Measurements from ENCODE around the gene KCNJ10.
A peak's percentile ranks its signal among the peaks of the same experiment; 100 is the strongest.

The KCNJ10 gene

DNA sequence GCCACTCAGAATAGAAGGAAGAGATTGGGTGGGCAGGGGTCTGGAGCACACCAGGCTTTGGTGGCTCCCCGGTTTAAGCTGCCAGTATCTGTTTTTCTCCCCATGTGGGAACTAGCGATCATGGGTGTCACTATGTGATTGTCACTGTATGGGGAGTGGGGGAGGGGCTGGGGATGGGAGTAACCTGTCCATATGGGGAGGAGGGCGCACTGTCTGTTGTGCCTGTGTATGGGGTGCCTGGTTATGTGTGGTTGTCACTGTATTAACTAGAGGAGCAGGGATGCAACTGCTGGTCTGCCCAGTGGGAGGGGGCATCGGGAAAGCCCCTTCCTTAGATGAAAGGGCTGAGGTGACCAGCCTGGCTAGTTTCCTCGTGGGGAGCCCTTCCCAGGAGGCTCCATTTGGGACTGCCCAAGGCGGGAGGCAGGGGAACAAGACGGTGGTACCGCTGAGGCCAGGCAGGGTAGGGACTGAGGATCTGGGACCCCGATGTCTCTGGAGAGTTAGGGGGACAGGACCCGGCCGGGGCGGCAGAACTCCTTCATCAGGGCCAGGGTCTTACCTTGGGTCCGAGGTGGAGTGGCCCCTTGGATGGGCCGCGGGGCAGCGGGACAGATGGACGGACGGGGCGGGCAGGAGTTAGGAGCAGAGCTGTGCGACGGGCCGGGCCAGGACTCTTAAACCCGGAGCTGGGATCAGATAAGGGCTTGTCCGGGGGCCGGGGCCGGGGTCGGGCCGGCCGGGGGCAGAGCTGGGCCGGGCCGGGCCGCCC is at the start of gene KCNJ10:
Gene KCNJ10 (minus strand): TSS at position 701 of the 772 bp plus-strand sequence. CDS start 27,628 bp downstream, outside the sequence.
- H3K27ac Mint-ChIP-seq: no peak within 1 kb of the TSS
- peaks cover 70% of the 10 kb centered on the region for H3K27me3 Mint-ChIP-seq (ENCODE audit: low read depth, poor library complexity)
- H3K9me3 Mint-ChIP-seq: no peaks in the 10 kb centered on the region

GRCh38 chr1:160118928-160119327 is 49.0 kb upstream of the KCNJ10 start:
- no peaks in the 10 kb centered on the region for H3K9me3 Mint-ChIP-seq
- H3K27ac Mint-ChIP-seq: no peak overlapping the region
- no peak for DNase-seq
- TF ChIP-seq CTCF (IDR thresholded peaks at IDR 0.05): no peak
- H3K36me3 Mint-ChIP-seq (ENCODE audit: low read depth): peaks cover 13% of the 10 kb centered on the region
- H3K4me1 Mint-ChIP-seq: peaks cover 58% of the 10 kb centered on the region
- H3K4me3 Mint-ChIP-seq: no peak overlapping the region
- peaks cover 6% of the 10 kb centered on the region for H3K27me3 Mint-ChIP-seq (ENCODE audit: low read depth, poor library complexity)

More for the DNA sequence above, at the start of gene KCNJ10:
- no peak for DNase-seq
- peaks cover 41% of the 10 kb centered on the region for H3K4me1 Mint-ChIP-seq
- H3K36me3 Mint-ChIP-seq (ENCODE audit: low read depth): no peaks in the 10 kb centered on the region
- no peak for TF ChIP-seq CTCF (IDR thresholded peaks at IDR 0.05)
- peak within 1 kb of the TSS; percentile 90 for H3K4me3 Mint-ChIP-seq

GRCh38 chr1:160117709-160118183 is 47.8 kb upstream of the KCNJ10 start:
- peaks cover 5% of the 10 kb centered on the region for H3K36me3 Mint-ChIP-seq (ENCODE audit: low read depth)
- no peak overlapping the region for H3K27ac Mint-ChIP-seq
- no peaks in the 10 kb centered on the region for H3K9me3 Mint-ChIP-seq
- H3K27me3 Mint-ChIP-seq (ENCODE audit: low read depth, poor library complexity): peaks cover 6% of the 10 kb centered on the region
- peak overlapping the region; percentile 73 for H3K4me3 Mint-ChIP-seq
- H3K4me1 Mint-ChIP-seq: peaks cover 70% of the 10 kb centered on the region
- no peak for TF ChIP-seq CTCF (IDR thresholded peaks at IDR 0.05)
- no peak for DNase-seq

DNA sequence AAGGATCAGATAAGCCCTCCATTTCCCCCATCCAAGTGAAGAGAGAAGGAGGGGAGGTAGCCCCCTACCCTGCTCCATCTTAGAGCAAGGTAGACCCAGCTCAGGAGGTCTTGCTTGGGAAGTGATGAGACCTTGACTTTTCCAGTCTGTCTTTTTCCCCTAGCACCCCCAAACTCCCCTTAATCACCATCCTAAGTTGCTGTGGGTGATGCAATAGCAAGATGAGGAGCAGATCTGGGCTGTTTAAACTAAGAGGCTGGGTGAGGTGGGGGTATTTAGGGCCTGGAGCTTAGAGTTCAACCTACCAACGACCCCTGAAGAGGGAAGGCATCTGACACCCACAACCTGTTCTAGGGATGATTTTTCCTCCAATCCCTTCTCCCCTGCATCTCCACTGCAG is 47.3 kb upstream of the KCNJ10 start:
- Mint-ChIP-seq H3K4me3 (peak overlapping the region; percentile 82), H3K4me1 (peaks cover 74% of the 10 kb centered on the region), H3K27me3 (ENCODE audit: low read depth, poor library complexity) (peaks cover 6% of the 10 kb centered on the region), H3K9me3 (no peaks in the 10 kb centered on the region), H3K27ac (no peak overlapping the region), H3K36me3 (ENCODE audit: low read depth) (peaks cover 5% of the 10 kb centered on the region)
- no peak for DNase-seq
- no peak for TF ChIP-seq CTCF (IDR thresholded peaks at IDR 0.05)

DNA sequence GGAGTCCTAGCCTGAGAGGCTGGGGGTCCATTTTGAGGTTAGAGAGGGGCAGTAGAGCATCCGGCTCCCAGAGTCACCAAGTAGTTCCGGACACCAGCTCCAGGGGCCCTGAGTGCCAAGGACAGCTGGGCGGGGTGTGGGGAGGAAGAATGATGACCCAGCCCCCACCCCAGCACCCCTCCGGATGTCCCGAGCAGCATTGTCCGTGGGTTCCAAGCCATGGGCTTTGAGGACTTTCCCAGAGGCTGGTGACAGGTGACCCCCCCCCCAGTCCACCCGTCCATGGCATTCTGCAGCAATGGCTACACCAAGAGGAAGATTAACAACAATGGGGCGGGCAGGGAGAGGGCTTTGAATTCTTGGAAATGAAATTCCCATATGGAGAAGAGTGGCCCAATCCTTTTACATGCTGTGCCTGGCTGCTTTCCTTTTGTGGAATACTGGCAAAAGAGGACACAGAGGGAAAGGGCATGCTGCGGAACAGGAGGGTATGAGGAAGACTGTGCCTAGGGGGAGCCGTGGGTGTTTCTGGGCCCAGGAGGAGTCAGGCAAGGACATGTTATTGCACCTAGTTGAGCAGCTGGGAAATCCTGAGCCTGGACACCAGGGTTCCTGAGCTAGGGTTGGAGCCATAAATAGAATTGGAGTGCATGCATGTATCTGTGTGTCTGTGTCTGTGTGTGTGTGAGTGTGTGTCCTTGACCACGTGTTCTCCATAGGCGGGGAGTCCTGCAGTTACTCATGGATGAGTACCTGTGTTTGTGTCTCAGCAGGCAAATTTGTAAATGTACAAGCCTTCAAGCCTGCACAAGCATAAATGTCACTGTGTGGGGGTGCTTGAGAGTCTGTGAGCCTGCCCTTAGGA is 46.6 kb upstream of the KCNJ10 start:
- TF ChIP-seq CTCF (IDR thresholded peaks at IDR 0.05): no peak
- H3K27me3 Mint-ChIP-seq (ENCODE audit: low read depth, poor library complexity): peaks cover 9% of the 10 kb centered on the region
- no peaks in the 10 kb centered on the region for H3K9me3 Mint-ChIP-seq
- DNase-seq: no peak
- H3K4me3 Mint-ChIP-seq: peak overlapping the region; percentile 82
- no peaks in the 10 kb centered on the region for H3K36me3 Mint-ChIP-seq (ENCODE audit: low read depth)
- peaks cover 80% of the 10 kb centered on the region for H3K4me1 Mint-ChIP-seq
- no peak overlapping the region for H3K27ac Mint-ChIP-seq

Measured in nephron progenitor cell (in vitro differentiated cells).